Glutamatergic neuron (in vitro differentiated cells): ENCODE data around the gene RDH5. TPM values are rescaled to one million over a fixed set of nuclear protein-coding genes. Genes with fewer than 3 reads are reported as not detected.
A peak's percentile ranks its signal among the peaks of the same experiment; 100 is the strongest.

Source experiments
- DNase-seq: peaks from one replicate; pipeline ENCODE4 v3.0.0; 2022
- H3K27ac Mint-ChIP-seq: one replicate; pipeline ENCODE4 v1.8.0; 2020; ENCODE audit warnings: mild to moderate bottlenecking, mixed read lengths, inconsistent platforms; ENCODE audit not compliant: unreplicated experiment
- H3K27me3 Mint-ChIP-seq: one replicate; pipeline ENCODE4 v1.8.0; 2020; ENCODE audit warnings: mild to moderate bottlenecking, moderate library complexity, mixed read lengths, inconsistent platforms; ENCODE audit not compliant: unreplicated experiment
- H3K36me3 Mint-ChIP-seq: one replicate; pipeline ENCODE4 v1.8.0; 2020; ENCODE audit warnings: mild to moderate bottlenecking, mixed read lengths, inconsistent platforms; ENCODE audit not compliant: unreplicated experiment
- H3K4me1 Mint-ChIP-seq: one replicate; pipeline ENCODE4 v1.8.0; 2020; ENCODE audit warnings: mild to moderate bottlenecking, low read depth, mixed read lengths, inconsistent platforms; ENCODE audit not compliant: unreplicated experiment
- H3K4me3 Mint-ChIP-seq: one replicate; pipeline ENCODE4 v1.8.0; 2020; ENCODE audit warnings: mild to moderate bottlenecking, mixed read lengths, inconsistent platforms; ENCODE audit not compliant: unreplicated experiment
- H3K9me3 Mint-ChIP-seq: one replicate; pipeline ENCODE4 v1.8.0; 2020; ENCODE audit warnings: mild to moderate bottlenecking, moderate library complexity, mixed read lengths, inconsistent platforms; ENCODE audit not compliant: unreplicated experiment
- CTCF ChIP-seq: fragments of 200-600 bp; sonication (generic); IDR thresholded peaks from one replicate; pipeline ENCODE4 v1.5.0; 2021; ENCODE audit not compliant: partially characterized antibody, unreplicated experiment
- total RNA-seq: library from RNA; stranded (reverse); fragmentation: NEBNext Ultra II Directional; extraction: Animal tissue kit (Norgen Biotek cat#: 25700); gene quantifications from one replicate; pipeline ENCODE4 v1.2.1, GENCODE V29; 2021; ENCODE audit not compliant: unreplicated experiment

Gene RDH5
- total RNA-seq, 1 donor from 2014 or later: 6.6 TPM

- Mint-ChIP-seq H3K4me3 (no peak overlapping the region), H3K9me3 (peaks cover under 1% of the 10 kb centered on the region), H3K4me1 (no peaks in the 10 kb centered on the region), H3K27ac (no peak overlapping the region), H3K27me3 (peaks cover 6% of the 10 kb centered on the region), H3K36me3 (peaks cover 6% of the 10 kb centered on the region)
- no peak for TF ChIP-seq CTCF
- no peak for DNase-seq
Measured at GRCh38 chr12:55684761-55685370, 35.3 kb upstream of the RDH5 start.

- DNase-seq: no peak
- peaks cover 6% of the 10 kb centered on the region for H3K27me3 Mint-ChIP-seq
- H3K36me3 Mint-ChIP-seq: peaks cover 6% of the 10 kb centered on the region
- H3K27ac Mint-ChIP-seq: peak overlapping the region; percentile 52
- no peaks in the 10 kb centered on the region for H3K4me1 Mint-ChIP-seq
- no peak overlapping the region for H3K4me3 Mint-ChIP-seq
- no peak for TF ChIP-seq CTCF
- H3K9me3 Mint-ChIP-seq: no peaks in the 10 kb centered on the region
Measured at GRCh38 chr12:55685671-55686070, 34.5 kb upstream of the RDH5 start.

- TF ChIP-seq CTCF: no peak
- no peak for DNase-seq
- Mint-ChIP-seq H3K4me3 (no peak overlapping the region), H3K27ac (no peak overlapping the region), H3K9me3 (no peaks in the 10 kb centered on the region), H3K27me3 (peaks cover 6% of the 10 kb centered on the region), H3K36me3 (peaks cover 6% of the 10 kb centered on the region), H3K4me1 (no peaks in the 10 kb centered on the region)
Measured at GRCh38 chr12:55686366-55687010, 33.7 kb upstream of the RDH5 start.

GRCh38 chr12:55687746-55688145, 32.4 kb upstream of the RDH5 start:
- no peaks in the 10 kb centered on the region for H3K4me1 Mint-ChIP-seq
- no peak for DNase-seq
- TF ChIP-seq CTCF: no peak
- H3K27me3 Mint-ChIP-seq: peaks cover 6% of the 10 kb centered on the region
- H3K36me3 Mint-ChIP-seq: peaks cover 6% of the 10 kb centered on the region
- H3K4me3 Mint-ChIP-seq: no peak overlapping the region
- H3K27ac Mint-ChIP-seq: no peak overlapping the region
- H3K9me3 Mint-ChIP-seq: no peaks in the 10 kb centered on the region
